ENCODE results near the gene FLOT1.
A peak's percentile ranks its signal among the peaks of the same experiment; 100 is the strongest.
"Not testable (repeated sequence)": the region's sequence is repeated elsewhere in the genome, so short reads cannot be mapped to it uniquely, and the experiment has no call there.

FLOT1 gene

DNA sequence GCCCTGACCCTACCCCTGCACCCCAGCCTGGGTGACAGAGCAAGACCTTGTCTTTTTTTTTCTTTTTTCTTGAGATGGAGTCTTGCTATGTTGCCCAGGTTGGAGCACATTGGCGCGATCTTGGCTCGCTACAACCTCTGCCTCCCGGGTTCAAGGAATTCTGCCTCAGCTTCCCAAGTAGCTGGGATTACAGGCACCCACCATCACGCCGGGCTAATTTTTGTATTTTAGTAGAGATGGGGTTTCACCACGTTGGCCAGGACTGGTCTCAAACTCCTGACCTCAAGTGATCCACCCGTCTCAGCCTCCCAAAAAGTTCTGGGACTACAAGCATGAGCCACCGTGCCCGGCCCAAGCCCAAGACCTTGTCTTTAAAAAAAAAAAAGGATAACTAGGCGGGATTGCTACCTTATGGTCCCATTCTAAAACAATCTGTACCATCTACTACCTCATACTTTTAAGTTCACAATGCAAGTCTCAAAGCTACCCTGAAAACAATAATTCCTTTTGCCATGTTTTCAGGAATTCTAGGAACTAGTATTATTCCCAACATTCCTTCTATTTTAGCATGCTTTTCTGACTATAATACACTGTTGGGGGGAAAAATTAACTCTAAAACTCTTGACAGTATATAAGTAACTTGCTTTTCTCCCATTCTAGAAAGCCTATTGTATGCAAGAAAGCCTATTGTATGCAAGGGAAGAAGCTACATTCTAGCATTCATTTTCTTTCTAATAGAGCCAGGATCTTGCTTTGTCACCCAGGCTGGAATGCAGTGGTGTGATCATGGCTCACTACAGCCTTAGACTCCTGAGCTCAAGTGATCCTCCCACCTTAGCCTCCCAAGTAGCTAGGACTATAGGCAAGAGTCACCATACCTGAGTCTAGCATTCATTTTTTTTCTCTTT is 15.7 kb downstream of the FLOT1 start:
- DNase-seq: no peak
- Histone ChIP-seq H3K27ac (peak overlapping the region; percentile 18), H3K27me3 (replicated peaks) (no peaks in the 10 kb centered on the region), H3K4me3 (ENCODE audit: low read depth, low read length) (no peak overlapping the region), H3K36me3 (replicated peaks) (peaks cover 52% of the 10 kb centered on the region)
- in situ Hi-C loops (cut with HindIII; ENCODE audit: low pct_ligation_motif_present, low sequenced_read_pairs): no loop called here
- TF ChIP-seq, protein P1, sequence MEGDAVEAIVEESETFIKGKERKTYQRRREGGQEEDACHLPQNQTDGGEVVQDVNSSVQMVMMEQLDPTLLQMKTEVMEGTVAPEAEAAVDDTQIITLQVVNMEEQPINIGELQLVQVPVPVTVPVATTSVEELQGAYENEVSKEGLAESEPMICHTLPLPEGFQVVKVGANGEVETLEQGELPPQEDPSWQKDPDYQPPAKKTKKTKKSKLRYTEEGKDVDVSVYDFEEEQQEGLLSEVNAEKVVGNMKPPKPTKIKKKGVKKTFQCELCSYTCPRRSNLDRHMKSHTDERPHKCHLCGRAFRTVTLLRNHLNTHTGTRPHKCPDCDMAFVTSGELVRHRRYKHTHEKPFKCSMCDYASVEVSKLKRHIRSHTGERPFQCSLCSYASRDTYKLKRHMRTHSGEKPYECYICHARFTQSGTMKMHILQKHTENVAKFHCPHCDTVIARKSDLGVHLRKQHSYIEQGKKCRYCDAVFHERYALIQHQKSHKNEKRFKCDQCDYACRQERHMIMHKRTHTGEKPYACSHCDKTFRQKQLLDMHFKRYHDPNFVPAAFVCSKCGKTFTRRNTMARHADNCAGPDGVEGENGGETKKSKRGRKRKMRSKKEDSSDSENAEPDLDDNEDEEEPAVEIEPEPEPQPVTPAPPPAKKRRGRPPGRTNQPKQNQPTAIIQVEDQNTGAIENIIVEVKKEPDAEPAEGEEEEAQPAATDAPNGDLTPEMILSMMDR (IDR thresholded peaks at IDR 0.05; ENCODE audit: low read depth, low read length, missing control alignments): no peak

DNA sequence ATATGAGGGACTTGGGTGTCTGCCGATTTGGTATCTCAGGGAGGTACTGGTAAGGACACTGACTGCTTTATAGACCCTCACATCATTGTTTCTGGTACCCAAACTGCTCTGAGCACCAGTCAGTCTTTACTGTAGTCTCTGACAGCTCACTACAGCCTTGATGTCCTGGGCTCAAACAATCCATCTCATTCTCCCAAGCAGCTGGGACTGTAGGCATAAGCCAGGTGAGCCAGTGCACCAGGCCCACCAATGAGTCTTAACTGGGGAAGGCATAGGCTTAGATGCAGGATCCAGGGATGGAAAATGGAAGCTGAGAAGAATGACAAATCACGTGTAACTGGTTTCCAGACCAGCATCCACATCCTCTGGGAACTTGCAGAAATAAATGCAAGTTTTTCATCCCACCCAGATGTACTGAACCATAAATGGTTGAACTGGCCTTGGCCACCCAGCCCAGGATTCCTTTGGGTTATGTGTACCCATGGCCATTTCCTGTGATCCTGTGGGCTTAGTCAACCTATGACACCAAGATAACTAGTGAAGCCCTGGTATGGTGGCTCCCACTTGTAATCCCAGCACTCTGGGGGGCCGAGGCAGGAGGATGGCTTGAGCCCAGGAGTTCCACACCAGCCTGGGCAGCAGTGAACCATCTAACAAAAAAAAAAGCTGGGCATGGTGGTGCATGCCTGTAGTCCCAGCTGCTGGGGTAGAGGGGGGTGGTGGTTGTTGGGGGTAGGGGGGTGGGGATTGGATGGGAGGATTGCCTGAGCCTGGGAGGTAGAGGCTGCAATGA is 16.6 kb downstream of the FLOT1 start:
- in situ Hi-C loops (cut with HindIII; ENCODE audit: low pct_ligation_motif_present, low sequenced_read_pairs): no loop called here
- Histone ChIP-seq H3K36me3 (replicated peaks) (peaks cover 57% of the 10 kb centered on the region), H3K27me3 (replicated peaks) (no peaks in the 10 kb centered on the region), H3K4me3 (ENCODE audit: low read depth, low read length) (no peak overlapping the region), H3K27ac (peak overlapping the region; percentile 21)
- TF ChIP-seq, protein P1 (IDR thresholded peaks at IDR 0.05; ENCODE audit: low read depth, low read length, missing control alignments): no peak
- no peak for DNase-seq

DNA sequence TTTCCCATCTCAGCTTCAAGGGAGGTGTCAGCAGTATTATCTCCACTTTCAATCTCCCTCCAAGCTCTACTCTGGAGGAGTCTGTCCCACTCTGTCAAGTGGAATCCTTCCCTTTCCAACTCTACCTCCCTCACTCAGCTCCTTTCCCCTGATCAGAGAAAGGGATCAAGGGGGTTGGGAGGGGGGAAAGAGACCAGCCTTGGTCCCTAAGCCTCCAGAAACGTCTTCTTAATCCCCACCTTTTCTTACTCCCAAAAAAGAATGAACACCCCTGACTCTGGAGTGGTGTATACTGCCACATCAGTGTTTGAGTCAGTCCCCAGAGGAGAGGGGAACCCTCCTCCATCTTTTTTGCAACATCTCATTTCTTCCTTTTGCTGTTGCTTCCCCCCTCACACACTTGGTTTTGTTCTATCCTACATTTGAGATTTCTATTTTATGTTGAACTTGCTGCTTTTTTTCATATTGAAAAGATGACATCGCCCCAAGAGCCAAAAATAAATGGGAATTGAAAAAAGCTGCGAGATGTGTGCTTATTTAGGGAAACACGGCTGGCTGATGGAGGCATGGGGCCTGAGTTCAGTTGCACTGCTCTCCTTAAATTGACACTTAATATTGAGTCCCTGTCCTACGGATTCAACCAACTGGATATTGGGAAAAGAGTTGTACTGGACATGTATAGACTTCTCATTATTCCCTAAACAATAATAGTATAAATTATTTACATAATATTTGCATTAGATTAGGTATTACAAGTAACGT is 17.4 kb downstream of the FLOT1 start:
- peak overlapping the region; percentile 10 for H3K4me3 ChIP-seq (ENCODE audit: low read depth, low read length)
- in situ Hi-C loops (cut with HindIII; ENCODE audit: low pct_ligation_motif_present, low sequenced_read_pairs): no loop called here
- no peak overlapping the region for H3K27ac ChIP-seq
- TF ChIP-seq, protein P1 (IDR thresholded peaks at IDR 0.05; ENCODE audit: low read depth, low read length, missing control alignments): no peak
- no peak for DNase-seq
- H3K27me3 ChIP-seq (replicated peaks): no peaks in the 10 kb centered on the region
- peaks cover 56% of the 10 kb centered on the region for H3K36me3 ChIP-seq (replicated peaks)

DNA sequence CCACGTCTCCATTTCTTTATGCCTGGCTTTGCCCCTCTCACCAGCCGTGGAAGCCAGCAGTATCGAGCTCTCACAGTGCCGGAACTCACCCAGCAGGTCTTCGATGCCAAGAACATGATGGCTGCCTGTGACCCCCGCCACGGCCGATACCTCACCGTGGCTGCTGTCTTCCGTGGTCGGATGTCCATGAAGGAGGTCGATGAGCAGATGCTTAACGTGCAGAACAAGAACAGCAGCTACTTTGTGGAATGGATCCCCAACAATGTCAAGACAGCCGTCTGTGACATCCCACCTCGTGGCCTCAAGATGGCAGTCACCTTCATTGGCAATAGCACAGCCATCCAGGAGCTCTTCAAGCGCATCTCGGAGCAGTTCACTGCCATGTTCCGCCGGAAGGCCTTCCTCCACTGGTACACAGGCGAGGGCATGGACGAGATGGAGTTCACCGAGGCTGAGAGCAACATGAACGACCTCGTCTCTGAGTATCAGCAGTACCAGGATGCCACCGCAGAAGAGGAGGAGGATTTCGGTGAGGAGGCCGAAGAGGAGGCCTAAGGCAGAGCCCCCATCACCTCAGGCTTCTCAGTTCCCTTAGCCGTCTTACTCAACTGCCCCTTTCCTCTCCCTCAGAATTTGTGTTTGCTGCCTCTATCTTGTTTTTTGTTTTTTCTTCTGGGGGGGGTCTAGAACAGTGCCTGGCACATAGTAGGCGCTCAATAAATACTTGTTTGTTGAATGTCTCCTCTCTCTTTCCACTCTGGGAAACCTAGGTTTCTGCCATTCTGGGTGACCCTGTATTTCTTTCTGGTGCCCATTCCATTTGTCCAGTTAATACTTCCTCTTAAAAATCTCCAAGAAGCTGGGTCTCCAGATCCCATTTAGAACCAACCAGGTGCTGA is 18.4 kb downstream of the FLOT1 start:
- DNase-seq; H3K27ac ChIP-seq; in situ Hi-C loops (cut with HindIII; ENCODE audit: low pct_ligation_motif_present, low sequenced_read_pairs); H3K27me3 ChIP-seq (replicated peaks): not testable (repeated sequence)
- Histone ChIP-seq H3K4me3 (ENCODE audit: low read depth, low read length) (peak overlapping the region; percentile 77), H3K36me3 (replicated peaks) (peaks cover 52% of the 10 kb centered on the region)
- TF ChIP-seq, protein P1 (IDR thresholded peaks at IDR 0.05; ENCODE audit: low read depth, low read length, missing control alignments): peak; percentile 27

DNA sequence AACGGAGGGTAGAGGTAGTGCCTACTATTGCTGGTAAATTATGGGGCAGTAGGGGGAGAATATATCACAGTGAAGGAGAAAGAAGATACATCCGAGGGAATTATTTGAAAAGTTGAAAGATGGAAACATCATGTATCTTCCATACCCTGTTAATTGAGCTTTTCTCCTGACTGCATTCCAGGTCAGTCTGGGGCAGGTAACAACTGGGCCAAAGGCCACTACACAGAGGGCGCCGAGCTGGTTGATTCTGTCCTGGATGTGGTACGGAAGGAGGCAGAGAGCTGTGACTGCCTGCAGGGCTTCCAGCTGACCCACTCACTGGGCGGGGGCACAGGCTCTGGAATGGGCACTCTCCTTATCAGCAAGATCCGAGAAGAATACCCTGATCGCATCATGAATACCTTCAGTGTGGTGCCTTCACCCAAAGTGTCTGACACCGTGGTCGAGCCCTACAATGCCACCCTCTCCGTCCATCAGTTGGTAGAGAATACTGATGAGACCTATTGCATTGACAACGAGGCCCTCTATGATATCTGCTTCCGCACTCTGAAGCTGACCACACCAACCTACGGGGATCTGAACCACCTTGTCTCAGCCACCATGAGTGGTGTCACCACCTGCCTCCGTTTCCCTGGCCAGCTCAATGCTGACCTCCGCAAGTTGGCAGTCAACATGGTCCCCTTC is 19.2 kb downstream of the FLOT1 start:
- H3K4me3 ChIP-seq (ENCODE audit: low read depth, low read length): peak overlapping the region; percentile 77
- peaks cover 52% of the 10 kb centered on the region for H3K36me3 ChIP-seq (replicated peaks)
- in situ Hi-C loops (cut with HindIII; ENCODE audit: low pct_ligation_motif_present, low sequenced_read_pairs); H3K27me3 ChIP-seq (replicated peaks); DNase-seq: not testable (repeated sequence)
- H3K27ac ChIP-seq: peak overlapping the region; percentile 7

Measured in brain microvascular endothelial cell (primary cell).